ENCODE measurements around the gene LSR.

Gene LSR

DNA sequence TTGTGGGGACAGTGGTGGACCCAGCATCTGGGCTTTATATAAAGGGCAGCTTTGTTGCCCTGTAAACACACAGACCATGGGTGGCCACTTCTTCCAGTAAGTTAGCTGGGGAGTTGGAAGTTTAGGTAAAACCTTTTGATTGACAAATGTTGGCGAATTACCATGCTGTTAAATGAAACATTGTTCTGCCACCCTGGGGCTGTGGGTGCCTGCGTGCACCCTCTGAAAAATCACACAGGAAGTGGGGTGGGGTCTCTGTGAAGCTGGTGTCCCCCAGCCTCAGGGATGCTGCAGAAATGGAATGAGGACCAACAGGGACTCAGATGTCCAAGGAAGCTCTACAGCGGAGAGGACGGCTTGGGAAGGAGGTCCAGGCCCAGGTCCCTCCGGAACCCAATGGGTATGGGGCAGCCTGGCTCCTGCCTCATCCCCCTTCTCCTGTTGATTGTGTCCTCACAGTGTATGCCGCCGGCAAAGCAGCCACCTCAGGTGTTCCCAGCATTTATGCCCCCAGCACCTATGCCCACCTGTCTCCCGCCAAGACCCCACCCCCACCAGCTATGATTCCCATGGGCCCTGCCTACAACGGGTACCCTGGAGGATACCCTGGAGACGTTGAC, 17.2 kb downstream of the LSR start (continued):
- TF ChIP-seq, protein P1, sequence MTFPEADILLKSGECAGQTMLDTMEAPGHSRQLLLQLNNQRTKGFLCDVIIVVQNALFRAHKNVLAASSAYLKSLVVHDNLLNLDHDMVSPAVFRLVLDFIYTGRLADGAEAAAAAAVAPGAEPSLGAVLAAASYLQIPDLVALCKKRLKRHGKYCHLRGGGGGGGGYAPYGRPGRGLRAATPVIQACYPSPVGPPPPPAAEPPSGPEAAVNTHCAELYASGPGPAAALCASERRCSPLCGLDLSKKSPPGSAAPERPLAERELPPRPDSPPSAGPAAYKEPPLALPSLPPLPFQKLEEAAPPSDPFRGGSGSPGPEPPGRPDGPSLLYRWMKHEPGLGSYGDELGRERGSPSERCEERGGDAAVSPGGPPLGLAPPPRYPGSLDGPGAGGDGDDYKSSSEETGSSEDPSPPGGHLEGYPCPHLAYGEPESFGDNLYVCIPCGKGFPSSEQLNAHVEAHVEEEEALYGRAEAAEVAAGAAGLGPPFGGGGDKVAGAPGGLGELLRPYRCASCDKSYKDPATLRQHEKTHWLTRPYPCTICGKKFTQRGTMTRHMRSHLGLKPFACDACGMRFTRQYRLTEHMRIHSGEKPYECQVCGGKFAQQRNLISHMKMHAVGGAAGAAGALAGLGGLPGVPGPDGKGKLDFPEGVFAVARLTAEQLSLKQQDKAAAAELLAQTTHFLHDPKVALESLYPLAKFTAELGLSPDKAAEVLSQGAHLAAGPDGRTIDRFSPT (tag by site-specific recombination; IDR thresholded peaks at IDR 0.05) = peak; percentile 63
- TF ChIP-seq ZNF600 (tag by site-specific recombination; IDR thresholded peaks at IDR 0.05) = peak; percentile 65; the same call in 1 of the 2 replicates
- TF ChIP-seq SCRT2 (tag by site-specific recombination; IDR thresholded peaks at IDR 0.05) = peak; percentile 81
- TF ChIP-seq ZNF518A (tag by site-specific recombination; conservative IDR thresholded peaks at IDR 0.05; ENCODE audit: low read depth) = no peak
- TF ChIP-seq ZNF19 (tag by site-specific recombination; IDR thresholded peaks at IDR 0.05; ENCODE audit: low read depth) = no peak
- TF ChIP-seq ZNF629 (tag by site-specific recombination; IDR thresholded peaks at IDR 0.05) = no peak
- TF ChIP-seq ZNF394 (tag by site-specific recombination; IDR thresholded peaks at IDR 0.05; ENCODE audit: borderline replicate concordance) = peak; percentile 17; the same call in 1 of the 2 replicates
- peak; percentile 41; the same call in 1 of the 2 replicates for TF ChIP-seq ZNF677 (tag by site-specific recombination; IDR thresholded peaks at IDR 0.05)
- TF ChIP-seq ZFP41 (tag by site-specific recombination; IDR thresholded peaks at IDR 0.05; ENCODE audit: borderline replicate concordance) = no peak

DNA sequence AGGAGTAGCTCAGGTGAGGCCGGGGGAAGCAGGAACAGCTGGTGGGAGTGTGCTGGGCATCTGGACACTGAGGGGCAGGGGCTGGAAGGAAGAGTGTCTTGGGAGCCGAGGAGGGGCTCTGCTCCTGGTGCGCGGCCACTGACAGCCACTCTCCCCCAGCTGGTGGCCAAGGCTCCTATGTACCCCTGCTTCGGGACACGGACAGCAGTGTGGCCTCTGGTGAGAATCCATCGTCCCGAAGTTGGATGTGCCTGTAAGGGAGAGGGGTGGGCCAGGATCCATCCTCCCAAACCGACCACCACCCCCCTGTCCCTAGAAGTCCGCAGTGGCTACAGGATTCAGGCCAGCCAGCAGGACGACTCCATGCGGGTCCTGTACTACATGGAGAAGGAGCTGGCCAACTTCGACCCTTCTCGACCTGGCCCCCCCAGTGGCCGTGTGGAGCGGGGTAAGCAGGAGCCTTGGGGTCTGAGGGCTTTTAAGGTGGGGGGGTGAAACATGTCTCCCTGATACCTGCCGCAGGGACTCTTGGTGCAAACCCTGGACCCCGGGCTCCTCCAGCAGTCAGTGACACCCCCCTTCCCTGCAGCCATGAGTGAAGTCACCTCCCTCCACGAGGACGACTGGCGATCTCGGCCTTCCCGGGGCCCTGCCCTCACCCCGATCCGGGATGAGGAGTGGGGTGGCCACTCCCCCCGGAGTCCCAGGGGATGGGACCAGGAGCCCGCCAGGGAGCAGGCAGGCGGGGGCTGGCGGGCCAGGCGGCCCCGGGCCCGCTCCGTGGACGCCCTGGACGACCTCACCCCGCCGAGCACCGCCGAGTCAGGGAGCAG, 17.9 kb downstream of the LSR start:
- Histone ChIP-seq H3K36me3 (ENCODE audit: control insufficient read depth in 2 of 2, insufficient read depth in 1 of 2, low read length in 2 of 2) (peaks cover 46 to 57% of the 10 kb centered on the region in 2 experiments), H3K9me3 (ENCODE audit: control insufficient read depth, insufficient read depth, low read depth, low read length) (no peaks in the 10 kb centered on the region), H3K4me3 (ENCODE audit: low read depth, low read length) (peak overlapping the region; percentile 55), H3K4me1 (ENCODE audit: control insufficient read depth, insufficient read depth, low read length) (peaks cover 24% of the 10 kb centered on the region), H3K27ac (ENCODE audit: extremely low read depth, low read depth, low read length) (peak overlapping the region; percentile 100)
- ChIA-PET CTCF (interaction anchor here (0.5 to 0.8 kb wide), 3 partner anchors 78 to 1747 kb away, joined by 3 read pairs; no protein-coding TSS in a partner anchor), POLR2A (interaction anchor here (0.5 to 5.2 kb wide), 13 partner anchors 8 to 479 kb away, joined by 3 to 35 read pairs (median 5); partner anchors contain the start of genes HAMP and PSENEN)
- TF ChIP-seq, protein P2, sequence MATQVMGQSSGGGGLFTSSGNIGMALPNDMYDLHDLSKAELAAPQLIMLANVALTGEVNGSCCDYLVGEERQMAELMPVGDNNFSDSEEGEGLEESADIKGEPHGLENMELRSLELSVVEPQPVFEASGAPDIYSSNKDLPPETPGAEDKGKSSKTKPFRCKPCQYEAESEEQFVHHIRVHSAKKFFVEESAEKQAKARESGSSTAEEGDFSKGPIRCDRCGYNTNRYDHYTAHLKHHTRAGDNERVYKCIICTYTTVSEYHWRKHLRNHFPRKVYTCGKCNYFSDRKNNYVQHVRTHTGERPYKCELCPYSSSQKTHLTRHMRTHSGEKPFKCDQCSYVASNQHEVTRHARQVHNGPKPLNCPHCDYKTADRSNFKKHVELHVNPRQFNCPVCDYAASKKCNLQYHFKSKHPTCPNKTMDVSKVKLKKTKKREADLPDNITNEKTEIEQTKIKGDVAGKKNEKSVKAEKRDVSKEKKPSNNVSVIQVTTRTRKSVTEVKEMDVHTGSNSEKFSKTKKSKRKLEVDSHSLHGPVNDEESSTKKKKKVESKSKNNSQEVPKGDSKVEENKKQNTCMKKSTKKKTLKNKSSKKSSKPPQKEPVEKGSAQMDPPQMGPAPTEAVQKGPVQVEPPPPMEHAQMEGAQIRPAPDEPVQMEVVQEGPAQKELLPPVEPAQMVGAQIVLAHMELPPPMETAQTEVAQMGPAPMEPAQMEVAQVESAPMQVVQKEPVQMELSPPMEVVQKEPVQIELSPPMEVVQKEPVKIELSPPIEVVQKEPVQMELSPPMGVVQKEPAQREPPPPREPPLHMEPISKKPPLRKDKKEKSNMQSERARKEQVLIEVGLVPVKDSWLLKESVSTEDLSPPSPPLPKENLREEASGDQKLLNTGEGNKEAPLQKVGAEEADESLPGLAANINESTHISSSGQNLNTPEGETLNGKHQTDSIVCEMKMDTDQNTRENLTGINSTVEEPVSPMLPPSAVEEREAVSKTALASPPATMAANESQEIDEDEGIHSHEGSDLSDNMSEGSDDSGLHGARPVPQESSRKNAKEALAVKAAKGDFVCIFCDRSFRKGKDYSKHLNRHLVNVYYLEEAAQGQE (tag by site-specific recombination; IDR thresholded peaks at IDR 0.05) = peak; percentile 49; the same call in 1 of the 2 replicates
- TF ChIP-seq ZNF394 (tag by site-specific recombination; IDR thresholded peaks at IDR 0.05; ENCODE audit: borderline replicate concordance) (0 out of 2 replicates have a peak, but pooled peaks have one; percentile 9), ZNF341 (tag by site-specific recombination; IDR thresholded peaks at IDR 0.05; ENCODE audit: low read depth) (peak; percentile 82), ZBTB6 (tag by site-specific recombination; IDR thresholded peaks at IDR 0.05) (no peak), ZSCAN23 (tag by site-specific recombination; IDR thresholded peaks at IDR 0.05) (0 out of 2 replicates have a peak, but pooled peaks have one; percentile 28), ZNF624 (tag by site-specific recombination; IDR thresholded peaks at IDR 0.05) (no peak), ZBTB17 (tag by site-specific recombination; IDR thresholded peaks at IDR 0.05) (peak; percentile 70; the same call in 1 of the 2 replicates), ZNF621 (tag by site-specific recombination; IDR thresholded peaks at IDR 0.05) (no peak)
- TF ChIP-seq, protein P3, sequence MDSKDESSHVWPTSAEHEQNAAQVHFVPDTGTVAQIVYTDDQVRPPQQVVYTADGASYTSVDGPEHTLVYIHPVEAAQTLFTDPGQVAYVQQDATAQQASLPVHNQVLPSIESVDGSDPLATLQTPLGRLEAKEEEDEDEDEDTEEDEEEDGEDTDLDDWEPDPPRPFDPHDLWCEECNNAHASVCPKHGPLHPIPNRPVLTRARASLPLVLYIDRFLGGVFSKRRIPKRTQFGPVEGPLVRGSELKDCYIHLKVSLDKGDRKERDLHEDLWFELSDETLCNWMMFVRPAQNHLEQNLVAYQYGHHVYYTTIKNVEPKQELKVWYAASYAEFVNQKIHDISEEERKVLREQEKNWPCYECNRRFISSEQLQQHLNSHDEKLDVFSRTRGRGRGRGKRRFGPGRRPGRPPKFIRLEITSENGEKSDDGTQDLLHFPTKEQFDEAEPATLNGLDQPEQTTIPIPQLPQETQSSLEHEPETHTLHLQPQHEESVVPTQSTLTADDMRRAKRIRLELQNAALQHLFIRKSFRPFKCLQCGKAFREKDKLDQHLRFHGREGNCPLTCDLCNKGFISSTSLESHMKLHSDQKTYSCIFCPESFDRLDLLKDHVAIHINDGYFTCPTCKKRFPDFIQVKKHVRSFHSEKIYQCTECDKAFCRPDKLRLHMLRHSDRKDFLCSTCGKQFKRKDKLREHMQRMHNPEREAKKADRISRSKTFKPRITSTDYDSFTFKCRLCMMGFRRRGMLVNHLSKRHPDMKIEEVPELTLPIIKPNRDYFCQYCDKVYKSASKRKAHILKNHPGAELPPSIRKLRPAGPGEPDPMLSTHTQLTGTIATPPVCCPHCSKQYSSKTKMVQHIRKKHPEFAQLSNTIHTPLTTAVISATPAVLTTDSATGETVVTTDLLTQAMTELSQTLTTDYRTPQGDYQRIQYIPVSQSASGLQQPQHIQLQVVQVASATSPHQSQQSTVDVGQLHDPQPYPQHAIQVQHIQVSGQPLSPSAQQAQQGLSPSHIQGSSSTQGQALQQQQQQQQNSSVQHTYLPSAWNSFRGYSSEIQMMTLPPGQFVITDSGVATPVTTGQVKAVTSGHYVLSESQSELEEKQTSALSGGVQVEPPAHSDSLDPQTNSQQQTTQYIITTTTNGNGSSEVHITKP (tag by site-specific recombination; IDR thresholded peaks at IDR 0.05) = peak; percentile 38; the same call in 1 of the 2 replicates
